ENCODE data around the gene PLCH2.

PLCH2 gene

GRCh38 chr1:2432441-2432844, 43.6 kb upstream of the PLCH2 start:
- Histone ChIP-seq H3K36me3 (ENCODE audit: control insufficient read depth, insufficient read depth, low read length) (no peaks in the 10 kb centered on the region), H3K27me3 (replicated peaks; ENCODE audit: control insufficient read depth, insufficient read depth, low read length) (no peaks in the 10 kb centered on the region), H3K4me3 (replicated peaks; ENCODE audit: low read depth, low read length) (no peak overlapping the region)
- TF ChIP-seq CTCF (IDR thresholded peaks at IDR 0.05; ENCODE audit: insufficient read depth, low read length, poor library complexity, severe bottlenecking), result no peak
- no peak for DNase-seq (ENCODE audit: extremely low read depth, insufficient read length)

GRCh38 chr1:2433196-2433595, 42.9 kb upstream of the PLCH2 start:
- H3K27me3 ChIP-seq (replicated peaks; ENCODE audit: control insufficient read depth, insufficient read depth, low read length), result no peaks in the 10 kb centered on the region
- no peaks in the 10 kb centered on the region for H3K36me3 ChIP-seq (ENCODE audit: control insufficient read depth, insufficient read depth, low read length)
- DNase-seq (ENCODE audit: extremely low read depth, insufficient read length), result no peak
- TF ChIP-seq CTCF (IDR thresholded peaks at IDR 0.05; ENCODE audit: insufficient read depth, low read length, poor library complexity, severe bottlenecking), result no peak
- no peak overlapping the region for H3K4me3 ChIP-seq (replicated peaks; ENCODE audit: low read depth, low read length)

- Histone ChIP-seq H3K4me3 (replicated peaks; ENCODE audit: low read depth, low read length) (no peak overlapping the region), H3K27me3 (replicated peaks; ENCODE audit: control insufficient read depth, insufficient read depth, low read length) (no peaks in the 10 kb centered on the region), H3K36me3 (ENCODE audit: control insufficient read depth, insufficient read depth, low read length) (no peaks in the 10 kb centered on the region)
- no peak for TF ChIP-seq CTCF (IDR thresholded peaks at IDR 0.05; ENCODE audit: insufficient read depth, low read length, poor library complexity, severe bottlenecking)
- no peak for DNase-seq (ENCODE audit: extremely low read depth, insufficient read length)
Measured at GRCh38 chr1:2433936-2434655, 42.0 kb upstream of the PLCH2 start.

DNA sequence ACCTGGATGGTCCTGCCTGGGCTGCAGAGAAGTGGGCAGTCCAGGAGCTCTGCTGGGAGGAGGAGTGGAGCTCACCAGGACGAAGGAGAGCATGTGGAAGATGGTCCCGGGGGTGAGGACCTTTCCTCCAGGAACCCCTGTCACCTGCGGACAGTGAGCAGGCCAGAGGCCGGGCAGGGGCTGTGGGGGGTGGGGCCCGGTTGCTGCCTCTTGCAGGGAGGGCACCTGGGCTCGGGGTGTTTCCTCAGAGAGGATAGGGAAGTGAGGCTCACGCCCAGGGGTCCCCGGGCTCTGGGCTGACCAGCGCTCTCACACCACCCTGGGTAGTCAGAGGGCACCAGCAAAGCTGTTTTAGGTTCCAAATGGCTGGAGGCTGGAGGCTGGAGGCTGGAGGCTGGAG, 41.0 kb upstream of the PLCH2 start:
- no peaks in the 10 kb centered on the region for H3K36me3 ChIP-seq (ENCODE audit: control insufficient read depth, insufficient read depth, low read length)
- no peak overlapping the region for H3K4me3 ChIP-seq (replicated peaks; ENCODE audit: low read depth, low read length)
- H3K27me3 ChIP-seq (replicated peaks; ENCODE audit: control insufficient read depth, insufficient read depth, low read length), result no peaks in the 10 kb centered on the region
- no peak for TF ChIP-seq CTCF (IDR thresholded peaks at IDR 0.05; ENCODE audit: insufficient read depth, low read length, poor library complexity, severe bottlenecking)
- no peak for DNase-seq (ENCODE audit: extremely low read depth, insufficient read length)

- DNase-seq (ENCODE audit: extremely low read depth, insufficient read length), result no peak
- H3K4me3 ChIP-seq (replicated peaks; ENCODE audit: low read depth, low read length), result no peak overlapping the region
- H3K27me3 ChIP-seq (replicated peaks; ENCODE audit: control insufficient read depth, insufficient read depth, low read length), result no peaks in the 10 kb centered on the region
- no peak for TF ChIP-seq CTCF (IDR thresholded peaks at IDR 0.05; ENCODE audit: insufficient read depth, low read length, poor library complexity, severe bottlenecking)
- H3K36me3 ChIP-seq (ENCODE audit: control insufficient read depth, insufficient read depth, low read length), result no peaks in the 10 kb centered on the region
Measured at GRCh38 chr1:2435746-2436355, 40.2 kb upstream of the PLCH2 start.
